NCI-H774 (cell line): Measurements from ENCODE around the gene CCDC149.
A peak's percentile ranks its signal among the peaks of the same experiment; 100 is the strongest.

Experiments used
- DNase-seq: peaks from one replicate; lab custom pipeline; 2025; lab: John Stamatoyannopoulos, UW

The CCDC149 gene

DNA sequence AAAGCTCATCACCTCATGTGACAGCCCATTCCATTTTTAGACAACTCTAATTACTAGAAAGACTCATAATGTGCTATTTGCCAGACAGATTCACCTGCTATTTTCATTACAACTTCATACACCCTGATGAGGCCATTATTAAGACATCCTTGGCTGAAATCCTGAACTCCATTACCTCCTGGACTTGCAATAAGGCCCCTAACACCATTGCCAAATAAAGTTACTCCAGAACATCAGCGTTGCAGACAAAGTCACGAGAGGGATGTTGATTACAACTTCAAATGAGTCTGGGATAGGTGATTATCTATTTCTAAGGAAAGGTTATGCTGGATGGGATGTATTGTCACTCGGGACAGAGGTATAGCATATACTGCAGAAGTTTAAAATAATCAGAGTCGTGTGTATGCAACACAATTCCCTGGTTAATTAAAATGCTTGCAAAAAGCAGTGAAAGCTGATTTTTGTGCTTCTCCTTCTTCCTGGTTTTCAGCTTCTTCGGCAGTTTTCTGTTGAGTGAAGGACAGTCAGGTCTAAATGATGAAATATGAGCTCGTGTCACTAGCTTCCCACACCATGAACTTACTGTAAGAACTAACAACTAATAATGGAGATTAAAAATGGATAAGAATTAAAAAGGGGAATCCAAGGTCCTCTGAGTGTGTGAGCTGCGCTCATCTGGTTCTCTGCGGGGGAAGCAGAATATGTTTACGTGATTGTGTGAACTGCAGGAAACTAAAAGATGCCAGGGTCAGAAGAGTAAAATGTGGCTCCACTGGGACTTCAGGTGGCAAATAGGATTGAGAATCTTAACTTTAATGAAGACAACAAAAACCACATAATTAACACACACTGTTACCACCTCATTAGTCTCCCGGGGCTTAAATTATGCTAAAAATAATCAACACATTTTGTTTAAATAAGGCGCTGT is 135.0 kb downstream of the CCDC149 start:
- no peak for DNase-seq

DNA sequence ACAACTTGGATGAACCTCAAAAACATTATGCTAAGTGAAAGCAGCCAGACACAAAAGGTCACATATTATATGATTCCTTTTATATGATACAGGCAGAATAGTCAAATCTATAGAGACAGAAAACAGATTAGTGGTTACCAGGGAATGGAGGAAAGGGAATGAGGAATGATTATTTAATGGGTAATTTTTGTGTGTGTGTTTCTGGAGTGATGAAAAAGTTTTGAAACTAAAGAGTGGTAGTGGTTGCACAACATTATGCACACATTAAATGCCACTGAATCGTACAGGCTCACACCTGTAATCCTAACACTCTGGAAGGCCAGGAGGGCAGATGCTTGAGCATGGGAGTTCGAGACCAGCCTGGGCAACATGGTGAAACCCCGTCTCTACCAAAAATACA is 137.1 kb downstream of the CCDC149 start:
- DNase-seq: no peak

DNA sequence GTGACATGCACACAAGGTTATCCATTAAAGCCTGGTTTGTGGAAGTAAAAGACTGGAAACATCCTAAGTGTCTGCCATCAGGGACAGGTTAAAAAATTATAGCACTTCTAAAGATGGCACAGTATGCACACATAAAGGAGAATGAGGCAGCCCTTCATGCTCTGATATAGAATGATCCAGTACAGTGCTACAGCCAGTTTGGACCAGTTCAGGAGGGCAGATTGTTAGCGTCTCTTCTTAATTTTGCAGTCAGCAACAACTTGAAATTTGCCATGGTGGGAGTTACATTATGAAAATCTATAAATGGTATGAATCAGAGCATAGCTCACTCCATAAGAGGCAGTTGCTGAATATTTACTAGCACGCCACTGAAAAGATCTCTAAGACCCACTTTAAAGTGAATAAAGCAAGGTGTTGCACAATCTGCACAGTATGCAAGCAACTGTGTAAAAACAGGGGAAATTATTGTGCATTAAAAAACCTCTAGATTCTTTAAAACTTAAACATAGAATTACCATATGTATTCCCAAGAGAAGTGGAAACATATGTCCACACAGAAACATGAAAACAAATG is 137.7 kb downstream of the CCDC149 start:
- no peak for DNase-seq

DNA sequence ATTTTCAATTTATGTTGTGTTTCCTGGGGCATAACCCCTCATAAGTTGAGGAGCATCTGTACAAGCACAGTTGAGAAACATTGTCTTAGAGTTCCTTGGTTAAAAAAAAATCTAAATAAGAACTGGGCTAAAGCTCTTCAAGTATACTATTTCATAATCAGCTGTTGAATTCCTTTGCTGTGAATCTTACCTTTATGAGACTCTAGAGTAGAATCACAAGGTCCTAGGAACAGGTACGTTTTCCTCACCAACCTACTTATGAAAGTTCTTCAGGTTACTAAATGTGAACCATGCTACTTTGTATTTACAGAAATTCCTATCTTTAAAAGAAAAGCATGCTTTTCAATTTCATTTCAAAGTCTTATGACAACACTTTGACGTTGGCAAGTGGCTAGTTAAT is 138.4 kb downstream of the CCDC149 start:
- no peak for DNase-seq

DNA sequence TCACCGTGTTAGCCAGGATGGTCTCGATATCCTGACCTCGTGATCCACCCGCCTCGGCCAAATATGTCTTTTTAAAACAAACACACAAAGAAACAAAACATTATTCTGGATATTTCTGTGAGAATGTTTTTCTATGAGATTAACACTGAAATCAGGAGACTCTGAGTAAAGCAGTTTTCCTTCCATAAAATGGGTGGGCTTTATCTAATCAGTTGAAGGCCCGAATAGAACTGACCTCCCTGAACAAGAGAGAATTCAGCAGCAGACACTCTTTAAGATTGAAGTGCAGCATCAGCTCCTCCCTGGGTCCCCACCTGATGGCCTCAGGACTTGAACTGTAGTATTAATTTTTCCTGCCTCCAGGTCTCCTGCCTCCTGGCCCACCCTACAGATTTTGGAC is 139.9 kb downstream of the CCDC149 start:
- DNase-seq: no peak

DNA sequence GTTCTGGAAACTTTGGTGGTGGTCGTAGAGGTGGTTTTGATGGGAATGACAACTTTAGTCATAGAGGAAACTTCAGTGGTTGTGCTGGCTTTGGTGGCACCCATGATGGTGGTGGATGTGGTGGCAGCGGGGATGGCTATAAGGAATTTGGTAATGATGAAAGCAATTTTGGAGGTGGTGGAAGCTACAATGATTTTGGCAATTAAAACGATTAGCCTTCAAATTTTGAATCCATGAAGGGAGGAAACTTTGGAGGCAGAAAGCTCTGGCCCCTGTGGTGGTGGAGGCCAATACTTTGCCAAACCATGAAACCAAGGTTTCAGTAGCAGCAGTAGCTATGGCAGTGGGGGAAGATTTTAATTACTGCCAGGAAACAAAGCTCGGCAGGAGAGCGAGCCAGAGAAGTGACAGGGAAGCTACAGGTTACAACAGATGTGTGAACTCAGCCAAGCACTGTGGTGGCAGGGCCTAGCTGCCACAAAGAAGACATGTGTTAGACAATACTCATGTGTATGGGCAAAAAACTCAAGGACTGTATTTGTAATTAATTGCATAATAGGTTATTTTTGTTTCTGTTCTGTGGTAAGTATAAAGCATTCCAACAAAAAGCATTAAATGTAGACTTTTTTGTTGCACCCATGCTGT is 140.7 kb downstream of the CCDC149 start:
- DNase-seq: no peak

DNA sequence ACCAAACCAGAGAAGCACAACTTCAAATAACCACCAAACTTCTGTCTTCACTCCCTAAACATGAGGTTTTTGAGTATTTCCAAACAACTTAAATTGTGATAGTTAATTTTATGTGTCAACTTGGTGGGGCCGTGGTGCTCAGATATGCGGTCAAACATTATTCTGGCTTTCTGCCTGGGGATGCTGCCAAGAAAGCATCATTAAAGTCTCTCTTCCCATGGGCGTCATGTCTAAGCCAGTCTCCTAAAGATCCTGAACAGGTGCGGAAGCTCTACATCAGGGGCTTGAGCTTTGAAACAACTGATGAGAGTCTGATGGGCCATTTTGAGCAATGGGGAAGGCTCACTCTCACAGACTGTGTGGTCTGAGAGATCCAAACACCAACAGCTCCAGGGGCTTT is 141.6 kb downstream of the CCDC149 start:
- DNase-seq: no peak

DNA sequence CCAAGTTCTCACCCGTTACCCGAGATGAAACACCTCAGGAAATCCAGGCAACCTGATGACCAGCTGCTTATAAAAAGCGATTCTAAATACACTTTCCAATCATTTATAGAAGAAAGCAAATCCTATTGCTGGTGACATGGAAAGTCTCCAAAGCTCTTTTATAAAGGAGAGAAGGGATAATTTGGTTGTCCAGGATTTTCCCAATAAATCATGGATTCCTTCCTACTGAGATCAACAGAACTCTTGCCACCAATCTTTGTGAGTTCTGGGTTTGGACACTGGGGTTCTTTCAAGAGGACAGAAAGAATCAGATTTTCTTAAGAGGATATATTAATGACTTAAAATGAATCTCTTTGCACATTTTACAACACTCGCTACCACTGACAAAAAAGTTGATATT is 142.2 kb downstream of the CCDC149 start:
- DNase-seq: no peak

DNA sequence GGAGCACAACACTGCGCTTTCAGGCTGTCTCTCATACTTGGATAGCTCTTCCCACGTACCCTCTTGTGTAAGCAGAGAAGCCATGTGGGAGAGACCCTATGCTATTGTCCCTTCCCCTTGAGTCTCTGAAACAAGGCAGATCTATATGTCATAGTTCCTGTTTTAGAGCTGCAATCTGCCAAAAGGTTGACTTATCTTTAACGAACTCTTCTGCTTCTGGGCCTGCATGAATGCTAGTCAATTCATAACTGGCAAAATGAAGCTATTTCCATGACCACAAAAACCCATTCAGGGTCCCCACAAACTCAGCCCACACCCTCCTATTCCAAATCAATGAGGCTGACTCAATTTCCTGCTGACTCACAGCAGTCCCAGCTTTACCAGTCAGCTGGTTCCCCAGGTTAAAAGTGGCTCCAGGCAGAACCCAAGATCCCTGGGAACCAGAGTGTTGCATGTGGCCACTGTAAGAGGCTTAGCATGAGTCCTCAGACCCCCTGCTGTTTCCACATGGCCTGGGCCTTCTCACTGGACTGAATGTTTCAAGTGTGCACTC is 142.7 kb downstream of the CCDC149 start:
- DNase-seq: no peak

DNA sequence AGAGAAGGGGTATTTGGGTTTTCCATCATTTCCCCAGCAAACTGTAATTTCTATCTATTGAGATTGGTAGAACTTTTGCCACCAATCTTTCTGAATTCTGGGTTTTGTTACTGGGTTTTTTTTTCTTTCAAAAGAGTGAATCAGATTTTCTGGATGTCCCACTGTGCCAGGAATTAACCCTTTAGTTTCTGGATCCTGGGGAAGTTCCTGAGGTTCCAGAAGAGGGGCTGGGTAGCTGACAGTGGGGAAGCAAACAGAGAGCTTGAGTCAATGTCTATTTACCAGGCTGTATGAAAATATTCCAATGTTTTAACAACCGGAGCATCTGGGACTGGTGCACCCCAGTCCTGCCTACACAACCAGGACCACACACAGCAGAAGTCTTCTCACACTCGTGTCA is 143.3 kb downstream of the CCDC149 start:
- no peak for DNase-seq

DNA sequence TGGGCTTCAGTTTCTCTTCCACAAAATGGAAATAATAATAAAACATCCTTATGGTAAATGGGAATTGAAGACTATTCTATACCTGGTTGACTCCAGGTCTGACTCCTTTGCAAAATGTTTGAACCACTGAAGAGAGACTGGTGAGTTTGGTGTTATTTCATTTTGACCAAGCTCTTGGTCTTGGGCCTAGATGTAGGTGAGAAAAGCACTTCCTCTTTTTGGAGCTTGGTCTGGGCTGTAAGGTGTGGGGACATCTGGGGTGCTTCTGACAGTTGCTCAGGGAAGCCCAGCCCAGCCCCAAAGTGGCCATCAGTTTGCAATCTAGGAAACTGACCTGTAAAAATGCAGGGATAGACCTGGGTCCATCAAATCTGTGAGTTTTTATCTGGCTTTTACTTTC is 144.2 kb downstream of the CCDC149 start:
- no peak for DNase-seq

DNA sequence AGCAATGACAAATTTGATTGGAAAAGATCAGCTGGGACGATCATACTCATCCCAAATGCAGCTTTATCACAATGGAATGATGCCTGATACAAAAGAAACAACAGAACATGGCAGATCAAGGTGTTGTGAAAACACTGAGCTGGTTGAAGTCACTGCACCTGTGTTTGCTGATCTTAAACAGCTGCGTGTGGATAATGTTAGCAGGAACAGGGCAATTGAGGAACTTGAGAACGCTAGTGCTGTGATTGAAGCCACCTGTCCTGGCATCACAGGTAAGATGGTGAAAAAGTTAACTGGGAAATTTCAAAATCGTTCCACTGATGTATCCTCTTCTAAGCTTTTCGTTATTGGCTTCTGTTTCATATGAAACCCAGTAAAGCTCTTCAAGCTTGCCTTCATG is 144.8 kb downstream of the CCDC149 start:
- DNase-seq: peak; percentile 50

DNA sequence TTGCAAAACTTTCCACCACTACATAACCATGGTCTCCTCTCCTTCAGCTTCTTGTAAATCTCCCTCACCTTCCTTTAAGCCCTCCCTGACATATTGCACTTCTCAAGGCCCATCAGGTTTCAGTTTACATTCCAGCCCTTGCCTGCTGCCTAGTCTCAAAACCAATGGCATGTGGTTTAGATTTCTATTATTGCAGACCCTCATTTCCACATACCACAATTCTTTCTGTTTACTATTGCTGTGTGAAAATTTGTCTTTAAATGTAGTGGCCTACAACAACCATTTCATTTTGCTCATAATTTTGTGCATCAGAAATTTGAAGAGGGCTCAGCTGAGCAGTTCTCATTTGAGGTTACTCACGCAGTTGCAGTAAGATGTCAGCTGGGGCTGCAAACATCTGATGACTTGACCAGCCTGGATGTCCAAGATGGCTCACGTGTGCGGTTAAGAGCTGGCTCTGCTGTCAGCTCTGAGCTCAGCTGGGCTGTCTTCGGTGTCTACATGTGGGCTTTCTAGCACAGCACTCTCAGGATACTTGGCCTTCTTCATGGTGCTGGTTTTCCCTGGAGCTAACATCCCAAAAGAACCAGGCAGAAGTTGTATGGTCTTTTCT is 147.4 kb downstream of the CCDC149 start:
- no peak for DNase-seq

DNA sequence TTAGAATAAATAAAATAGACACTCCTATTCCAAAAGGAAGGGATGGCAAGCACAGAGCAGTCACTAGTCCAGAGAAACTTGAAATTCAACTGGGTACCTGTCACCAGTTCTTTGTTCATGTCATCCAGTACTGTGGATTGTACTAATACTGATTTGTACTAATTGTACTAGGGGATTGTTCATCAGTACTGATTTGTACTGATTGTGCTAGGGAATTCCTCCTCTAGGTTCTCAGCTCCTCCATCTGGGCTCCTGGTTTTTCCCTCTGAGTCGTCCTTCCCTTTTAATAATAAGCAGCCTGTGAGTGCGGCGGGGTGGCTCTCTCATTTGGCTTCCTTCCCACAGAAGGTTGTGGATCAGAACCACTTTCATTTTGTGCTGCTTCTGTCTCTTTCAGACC is 148.5 kb downstream of the CCDC149 start:
- no peak for DNase-seq

DNA sequence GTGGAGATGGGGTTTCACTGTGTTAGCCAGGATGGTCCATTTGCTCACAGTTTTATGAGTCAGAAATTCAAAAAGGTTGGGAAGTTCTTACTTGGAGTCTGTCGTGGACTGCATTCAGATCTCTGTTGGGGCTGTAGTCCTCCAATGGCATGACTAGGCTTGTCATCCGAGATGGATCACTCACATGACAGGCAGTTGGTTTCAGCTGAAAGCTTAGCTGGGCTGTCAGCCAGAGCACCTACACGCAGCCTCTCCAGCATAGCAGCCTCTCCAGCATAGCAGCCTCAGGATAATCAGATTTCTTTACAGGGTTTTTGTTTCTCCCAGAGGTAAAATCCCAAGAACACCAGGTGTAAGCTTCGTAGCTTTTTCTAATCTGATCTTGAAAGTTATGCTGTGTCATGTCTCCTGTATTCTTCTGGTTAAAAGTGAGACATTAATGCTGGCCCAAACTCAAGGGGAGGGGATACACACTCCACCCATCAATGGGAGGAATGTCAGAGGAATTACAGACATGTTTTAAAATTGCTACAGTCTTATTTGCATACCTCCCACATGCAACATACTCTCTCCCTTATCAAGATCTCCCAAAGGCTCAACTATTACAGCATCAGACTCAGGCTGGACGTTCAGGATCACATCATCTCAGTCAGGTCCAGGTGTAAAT is 149.1 kb downstream of the CCDC149 start:
- no peak for DNase-seq
